ENCODE results near the gene MAZ.
A peak's percentile ranks its signal among the peaks of the same experiment; 100 is the strongest.
"Not testable (repeated sequence)": the region's sequence is repeated elsewhere in the genome, so short reads cannot be mapped to it uniquely, and the experiment has no call there.

MAZ gene

DNA sequence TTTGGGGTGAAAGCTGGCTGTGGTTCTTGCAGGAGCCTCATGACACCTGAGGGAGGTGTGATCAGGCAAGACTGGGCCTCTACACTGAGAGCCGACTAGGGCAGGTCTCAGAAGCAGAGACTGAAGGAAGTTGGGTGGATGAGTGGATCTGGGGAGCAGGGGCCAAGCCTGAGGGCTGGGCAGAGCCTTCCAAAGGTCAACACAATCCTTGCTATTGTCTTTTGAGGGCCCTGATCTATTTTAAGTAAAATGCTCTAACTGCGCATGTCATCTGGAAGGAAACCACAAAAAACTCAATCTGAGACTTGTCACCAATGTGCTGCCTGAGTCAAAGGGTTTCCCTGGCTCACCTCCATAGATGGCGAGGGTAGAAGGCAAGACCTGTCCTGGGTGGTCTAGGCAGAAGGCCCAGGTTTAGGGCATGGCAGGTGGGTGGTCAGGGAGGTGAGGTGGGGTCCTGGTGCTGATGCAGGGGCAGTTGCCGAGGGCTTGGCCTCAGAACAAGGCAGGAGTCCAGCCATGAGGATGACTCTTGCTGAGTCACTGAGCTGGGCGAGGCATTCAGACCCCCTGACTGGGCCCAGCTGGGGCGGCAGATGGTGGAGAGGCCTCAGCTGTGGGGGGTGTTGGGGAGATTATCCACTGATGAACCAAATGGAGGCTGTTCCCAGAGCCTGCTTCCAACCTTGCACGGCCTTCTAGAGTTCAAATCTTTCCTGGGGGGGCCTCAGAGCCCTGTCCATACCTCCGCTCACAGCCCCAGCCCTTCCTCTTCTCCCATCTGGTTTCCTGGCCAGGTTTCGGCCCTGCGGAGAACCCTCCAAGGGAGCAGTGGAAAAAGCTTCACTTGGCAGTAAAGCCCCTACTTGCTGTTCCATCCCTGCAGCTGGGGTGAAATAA lies 19.1 kb downstream of the MAZ start:
- no peak for DNase-seq

DNA sequence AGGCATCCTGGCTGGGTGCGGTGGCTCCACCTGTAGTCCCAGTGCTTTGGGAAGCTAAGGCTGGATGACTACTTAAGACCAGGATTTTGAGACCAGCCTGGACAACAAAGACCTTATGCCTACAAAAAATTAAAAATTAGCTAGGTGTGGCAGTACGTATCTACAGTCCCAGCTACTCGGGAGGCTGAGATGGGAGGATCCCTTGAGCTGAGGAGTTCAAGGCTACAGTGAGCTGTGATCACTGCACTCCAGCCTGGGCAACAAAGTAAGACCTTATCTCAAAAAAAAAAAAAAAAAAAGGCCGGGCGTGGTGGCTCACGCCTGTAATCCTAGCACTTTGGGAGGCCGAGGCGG lies 20.0 kb downstream of the MAZ start:
- DNase-seq = no peak

DNA sequence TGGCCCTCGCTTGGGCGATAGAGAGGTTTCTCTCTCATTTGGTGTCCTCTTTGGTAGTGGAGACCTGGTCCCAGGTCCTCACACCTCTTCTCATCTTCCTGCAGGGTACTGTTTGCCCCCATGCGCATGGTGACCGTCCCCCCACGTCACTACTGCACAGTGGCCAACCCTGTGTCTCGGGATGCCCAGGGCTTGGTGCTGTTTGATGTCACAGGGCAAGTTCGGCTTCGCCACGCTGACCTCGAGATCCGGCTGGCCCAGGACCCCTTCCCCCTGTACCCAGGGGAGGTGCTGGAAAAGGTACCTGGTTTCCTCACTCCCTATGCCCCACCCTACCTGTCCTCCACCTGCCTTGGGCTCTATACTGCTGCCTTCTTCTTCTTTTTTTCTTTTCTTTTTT lies 24.4 kb downstream of the MAZ start:
- no peak for DNase-seq

DNA sequence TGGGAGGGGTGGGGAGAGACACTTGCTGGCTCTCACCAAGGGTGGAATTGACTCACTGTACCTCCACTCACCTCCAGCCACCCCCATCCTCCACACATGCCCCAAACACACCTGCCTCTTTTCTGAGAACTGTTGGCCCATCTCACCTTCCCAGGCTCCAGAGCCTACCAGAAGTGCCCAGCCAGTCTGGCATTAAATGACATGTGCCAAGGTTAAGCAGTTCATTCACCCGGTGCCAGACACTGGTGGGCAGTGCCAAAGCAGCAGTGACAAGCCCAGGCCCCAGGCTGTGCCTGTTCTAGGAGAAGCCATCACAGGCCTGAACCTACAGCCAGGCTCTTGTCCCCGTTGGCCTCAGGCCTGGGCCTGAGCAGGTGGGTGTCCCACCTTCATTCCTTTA lies 25.2 kb downstream of the MAZ start:
- no peak for DNase-seq

DNA sequence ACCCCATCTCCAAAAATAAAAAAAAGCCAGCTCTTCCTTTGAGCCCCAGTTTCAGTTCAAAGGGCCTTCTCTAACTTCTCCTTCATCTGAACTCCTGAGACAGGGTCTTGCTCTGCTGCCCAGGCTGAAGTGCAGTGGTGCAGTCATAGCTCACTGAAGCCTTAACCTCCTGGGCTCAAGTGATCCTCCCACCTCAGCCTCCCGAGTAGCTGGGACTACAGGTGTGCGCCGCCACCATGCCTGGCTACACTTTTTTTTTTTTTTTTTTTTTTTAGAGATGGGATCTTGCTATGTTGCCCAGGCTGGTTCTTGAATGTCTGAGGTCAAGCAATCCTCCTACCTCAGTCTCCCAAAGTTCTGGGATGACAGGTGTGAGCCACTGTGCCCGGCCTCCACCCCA lies 26.9 kb downstream of the MAZ start:
- DNase-seq = not testable (repeated sequence)

DNA sequence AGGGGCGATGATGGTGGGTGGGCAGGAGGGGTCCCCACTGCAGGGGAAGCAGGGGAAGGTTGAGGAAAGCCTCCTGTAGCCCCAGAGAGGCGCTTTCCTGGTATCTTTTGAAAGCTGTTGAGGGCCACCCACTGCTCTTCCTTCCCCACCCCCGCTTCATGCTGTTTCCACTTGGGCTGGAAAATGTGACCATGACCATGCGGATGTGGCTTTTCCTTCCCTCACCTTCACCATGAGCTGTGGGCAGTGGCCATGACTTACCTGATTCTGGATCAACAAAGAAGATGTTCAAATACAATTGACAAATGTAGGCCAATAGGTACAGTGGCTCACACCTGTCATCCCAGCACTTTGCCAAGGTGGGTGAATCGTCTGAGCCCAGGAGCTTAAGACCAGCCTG lies 27.8 kb downstream of the MAZ start:
- no peak for DNase-seq

DNA sequence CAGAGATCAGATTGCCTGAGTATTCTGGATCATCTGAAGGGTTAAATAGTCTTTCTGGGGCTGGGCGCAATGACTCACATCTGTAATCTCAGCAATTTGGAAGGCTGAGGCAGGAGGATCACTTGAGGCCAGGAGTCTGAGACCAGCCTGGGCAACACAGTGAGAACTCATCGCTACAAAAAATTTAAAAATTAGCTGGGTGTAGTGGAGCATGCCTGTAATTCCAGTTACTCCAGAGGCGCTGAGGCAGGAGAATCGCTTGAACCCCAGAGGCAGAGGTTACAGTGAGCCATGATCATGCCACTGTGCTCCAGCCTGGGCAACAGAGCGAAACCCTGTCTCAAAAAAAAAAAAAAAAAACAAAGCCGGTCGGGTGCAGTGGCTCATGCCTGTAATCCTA lies 29.6 kb downstream of the MAZ start:
- no peak for DNase-seq

DNA sequence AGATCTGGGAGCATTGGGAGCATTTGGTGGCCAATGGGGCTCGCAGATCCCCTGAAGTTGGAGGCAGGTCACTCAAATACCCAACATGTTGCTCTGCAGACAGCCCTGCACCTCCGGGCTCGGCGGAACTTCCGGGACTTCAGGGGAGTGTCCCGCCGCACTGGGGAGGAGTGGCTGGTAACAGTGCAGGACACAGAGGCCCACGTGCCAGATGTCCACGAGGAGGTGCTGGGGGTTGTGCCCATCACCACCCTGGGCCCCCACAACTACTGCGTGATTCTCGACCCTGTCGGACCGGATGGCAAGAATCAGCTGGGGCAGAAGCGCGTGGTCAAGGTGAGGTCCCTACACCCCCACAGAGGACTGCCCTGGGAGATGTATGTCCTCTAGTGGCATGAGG lies 30.3 kb downstream of the MAZ start:
- no peak for DNase-seq

DNA sequence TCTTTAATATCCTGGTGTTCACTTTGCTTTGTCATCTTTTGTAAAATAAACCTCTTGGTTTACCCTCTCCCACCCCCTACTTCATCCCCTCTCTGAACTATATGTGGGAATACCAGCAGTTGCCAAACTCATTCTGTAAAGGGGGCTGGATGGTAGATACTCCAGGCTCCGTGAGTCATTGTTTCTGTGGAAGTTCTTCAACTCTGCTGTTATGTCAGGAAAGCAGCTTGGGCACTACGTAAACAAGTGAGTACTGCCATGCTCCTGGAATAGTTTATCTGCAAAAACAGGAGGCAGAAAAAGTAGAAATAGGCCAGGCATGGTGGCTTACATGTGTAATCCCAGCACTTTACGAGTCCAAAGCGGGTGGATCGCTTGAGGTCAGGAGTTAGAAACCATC lies 31.5 kb downstream of the MAZ start:
- no peak for DNase-seq

DNA sequence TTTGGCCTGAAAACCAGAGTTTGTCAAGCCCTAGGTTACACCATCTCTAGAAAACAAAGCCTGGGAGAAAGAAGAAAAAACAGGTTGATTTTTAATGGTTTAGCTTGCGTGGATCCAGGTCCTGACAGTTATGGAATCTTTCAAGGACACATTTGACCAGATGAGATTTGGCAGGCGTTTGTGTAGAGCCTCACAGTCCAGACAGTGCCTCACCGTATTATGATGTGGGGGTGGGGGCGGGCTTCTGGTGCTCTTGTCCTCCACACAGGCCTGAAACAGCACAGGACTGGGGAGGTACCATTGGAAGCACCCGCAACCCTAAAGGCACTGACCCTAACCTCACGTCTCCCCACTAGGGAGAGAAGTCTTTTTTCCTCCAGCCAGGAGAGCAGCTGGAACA lies 33.5 kb downstream of the MAZ start:
- DNase-seq = no peak

DNA sequence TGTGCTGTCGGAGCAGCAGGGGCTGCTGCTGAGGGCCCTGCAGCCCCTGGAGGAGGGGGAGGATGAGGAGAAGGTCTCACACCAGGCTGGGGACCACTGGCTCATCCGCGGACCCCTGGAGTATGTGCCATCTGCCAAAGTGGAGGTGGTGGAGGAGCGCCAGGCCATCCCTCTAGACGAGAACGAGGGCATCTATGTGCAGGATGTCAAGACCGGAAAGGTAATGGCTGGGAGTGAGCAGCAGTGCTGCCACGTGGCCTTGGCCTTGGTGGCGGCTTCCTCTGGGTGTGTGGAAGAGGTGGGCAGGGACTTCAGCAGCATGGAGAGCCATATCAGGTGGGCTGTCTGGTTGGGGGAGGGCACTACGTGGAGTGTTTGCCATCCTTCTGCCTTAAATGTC lies 33.9 kb downstream of the MAZ start:
- DNase-seq = no peak

DNA sequence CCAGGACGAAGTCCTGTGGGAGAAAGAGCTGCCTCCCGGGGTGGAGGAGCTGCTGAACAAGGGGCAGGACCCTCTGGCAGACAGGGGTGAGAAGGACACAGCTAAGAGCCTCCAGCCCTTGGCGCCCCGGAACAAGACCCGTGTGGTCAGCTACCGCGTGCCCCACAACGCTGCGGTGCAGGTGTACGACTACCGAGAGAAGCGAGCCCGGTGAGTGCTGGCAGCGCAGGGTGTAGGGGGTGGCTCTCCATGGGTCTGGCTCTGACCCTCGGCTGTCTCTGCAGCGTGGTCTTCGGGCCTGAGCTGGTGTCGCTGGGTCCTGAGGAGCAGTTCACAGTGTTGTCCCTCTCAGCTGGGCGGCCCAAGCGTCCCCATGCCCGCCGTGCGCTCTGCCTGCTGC lies 35.3 kb downstream of the MAZ start:
- no peak for DNase-seq

DNA sequence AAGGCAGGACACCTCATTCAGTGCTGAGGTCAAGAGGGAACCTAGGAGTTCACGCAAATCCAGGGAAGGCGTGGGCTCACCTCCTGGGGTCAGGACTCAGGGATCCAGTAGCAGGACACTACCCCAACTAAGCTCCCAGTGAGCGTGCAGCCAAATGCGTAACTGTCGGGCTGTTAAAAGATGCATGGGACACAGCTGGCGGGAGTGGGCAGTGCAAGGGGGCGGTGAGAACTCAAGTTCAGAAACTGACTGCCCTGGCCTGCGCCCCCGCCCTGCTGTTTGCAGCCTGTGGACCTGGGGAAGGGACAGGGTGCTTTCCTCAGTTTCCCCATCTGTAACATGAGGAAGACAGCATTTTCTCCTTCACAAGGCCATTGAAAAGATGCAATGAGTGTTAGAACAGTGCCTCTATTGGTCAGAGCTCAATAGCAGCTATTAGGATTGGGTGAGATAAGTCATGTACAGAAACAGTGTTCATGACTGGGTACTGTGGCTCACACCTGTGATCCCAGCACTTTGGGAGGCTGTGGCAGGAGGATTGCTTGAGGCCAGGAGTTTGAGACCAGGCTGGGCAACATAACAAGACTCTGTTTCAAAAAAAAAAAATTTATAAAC lies 36.5 kb downstream of the MAZ start:
- DNase-seq = no peak

DNA sequence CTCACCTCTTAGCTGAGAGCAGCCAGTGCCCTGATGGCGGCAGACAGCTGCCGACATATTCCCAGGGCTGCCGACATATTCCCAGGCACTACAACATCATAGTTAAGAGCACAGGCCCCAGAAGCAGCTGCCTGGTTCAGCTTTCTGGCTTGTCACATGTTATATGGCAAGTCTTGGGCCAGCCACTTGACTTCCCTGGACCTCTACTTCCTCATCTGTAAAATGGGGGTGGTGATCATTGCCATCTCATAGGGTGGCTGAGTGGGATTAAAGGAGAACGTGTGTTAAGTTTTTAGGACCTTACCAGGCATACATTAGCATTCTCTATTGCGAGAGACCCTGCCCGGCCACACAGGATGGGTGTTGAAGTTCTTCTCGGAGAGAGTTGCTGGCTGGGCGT lies 37.6 kb downstream of the MAZ start:
- no peak for DNase-seq

DNA sequence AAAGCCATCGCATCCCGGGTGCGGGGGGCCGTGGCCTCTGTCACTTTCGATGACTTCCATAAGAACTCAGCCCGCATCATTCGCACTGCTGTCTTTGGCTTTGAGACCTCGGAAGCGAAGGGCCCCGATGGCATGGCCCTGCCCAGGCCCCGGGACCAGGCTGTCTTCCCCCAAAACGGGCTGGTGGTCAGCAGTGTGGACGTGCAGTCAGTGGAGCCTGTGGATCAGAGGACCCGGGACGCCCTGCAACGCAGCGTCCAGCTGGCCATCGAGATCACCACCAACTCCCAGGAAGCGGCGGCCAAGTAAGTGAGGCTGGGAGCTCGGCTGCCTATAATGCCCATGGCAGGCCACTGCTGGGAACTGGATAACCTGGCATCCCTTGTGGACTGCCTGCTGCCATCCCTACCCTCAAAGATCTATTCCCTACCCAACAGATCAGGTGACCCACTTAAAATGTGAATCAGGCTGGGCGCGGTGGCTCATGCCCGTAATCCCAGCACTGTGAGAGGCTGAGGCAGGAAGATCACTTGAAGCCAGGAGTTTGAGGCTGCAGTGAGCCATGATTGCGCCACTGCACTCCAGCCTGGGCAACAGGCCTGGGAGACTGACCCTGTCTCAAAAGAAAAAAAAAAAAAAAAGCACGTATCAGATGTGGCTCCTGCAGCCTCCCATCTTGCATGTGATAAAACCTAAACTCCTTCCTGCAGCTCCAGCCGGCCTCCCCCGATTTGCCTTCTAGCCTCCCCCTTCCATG lies 38.4 kb downstream of the MAZ start:
- DNase-seq = no peak

DNA sequence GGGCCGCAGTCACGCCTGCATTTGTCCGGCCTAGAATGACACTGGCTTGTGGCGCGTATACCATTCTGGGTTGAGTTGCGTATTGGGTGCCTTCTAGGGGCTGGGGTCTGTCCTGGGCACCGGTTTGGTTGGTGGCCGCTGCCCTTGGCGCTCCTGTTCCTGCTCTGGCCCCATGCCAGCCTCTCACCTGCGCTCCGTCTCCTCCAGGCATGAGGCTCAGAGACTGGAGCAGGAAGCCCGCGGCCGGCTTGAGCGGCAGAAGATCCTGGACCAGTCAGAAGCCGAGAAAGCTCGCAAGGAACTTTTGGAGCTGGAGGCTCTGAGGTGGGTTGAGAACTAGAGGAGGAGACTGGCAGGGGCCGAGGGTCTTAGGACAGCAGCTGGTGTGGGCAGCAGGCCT lies 39.3 kb downstream of the MAZ start:
- no peak for DNase-seq

DNA sequence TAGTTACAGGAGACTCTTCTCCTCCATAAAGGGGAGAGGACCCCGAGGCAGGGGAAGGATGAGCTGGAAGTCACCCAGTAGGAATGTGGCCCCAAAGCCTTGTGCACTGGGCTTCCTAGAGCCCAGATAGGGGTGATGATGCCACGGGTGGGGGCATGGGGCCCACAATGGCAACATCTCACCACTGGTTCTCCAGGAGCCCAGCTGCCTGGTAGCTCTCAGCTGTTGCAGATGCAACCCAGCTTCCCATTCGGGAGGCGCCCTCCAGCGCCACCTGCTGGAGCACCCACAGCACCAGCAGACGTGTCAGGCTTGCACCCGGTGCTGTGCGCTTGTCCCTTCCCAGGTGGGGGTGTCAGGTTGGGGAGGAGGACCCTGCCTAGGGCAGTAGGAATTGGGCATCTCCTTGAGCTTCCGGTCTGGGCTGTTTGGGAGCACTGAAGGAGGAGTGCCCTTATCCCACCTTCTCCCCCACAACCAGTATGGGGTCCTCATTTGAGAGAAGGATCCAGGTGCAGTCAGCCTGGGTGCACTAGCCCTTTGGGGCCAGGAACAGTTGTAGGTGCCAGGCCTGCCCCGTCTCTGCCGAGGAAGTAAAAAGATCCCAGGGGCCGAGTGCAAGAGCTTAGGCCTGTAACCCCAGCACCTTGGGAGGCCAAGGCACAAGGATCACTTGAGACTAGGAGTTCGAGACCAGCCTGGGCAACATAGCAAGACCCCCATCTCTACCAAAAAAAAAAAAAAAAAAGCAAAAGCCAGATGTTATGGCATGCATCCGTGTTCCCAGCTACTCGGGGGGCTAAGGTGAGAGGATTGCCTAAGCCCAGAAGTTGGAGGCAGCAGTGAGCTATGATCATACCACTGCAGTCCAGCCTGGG lies 42.3 kb downstream of the MAZ start:
- DNase-seq = peak; percentile 68

DNA sequence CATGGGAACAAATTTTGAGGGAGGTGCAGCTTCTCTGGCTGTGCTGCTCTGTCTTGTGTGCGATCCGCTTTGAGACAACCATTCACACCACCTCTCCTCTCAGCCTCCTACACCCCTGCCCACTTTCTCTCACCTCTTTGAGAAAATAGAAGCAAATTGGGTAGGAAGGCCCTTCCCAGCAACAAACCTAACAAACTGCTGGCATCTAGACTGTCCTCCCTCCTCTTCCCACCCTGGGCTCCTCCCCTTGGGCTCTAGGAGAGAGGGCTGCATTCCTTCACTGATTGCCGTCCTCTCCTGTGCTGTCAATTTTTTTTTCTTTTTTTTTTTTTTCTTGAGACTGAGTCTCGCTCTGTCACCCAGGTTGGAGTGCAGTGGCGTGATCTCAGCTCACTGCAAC lies 43.2 kb downstream of the MAZ start:
- no peak for DNase-seq

DNA sequence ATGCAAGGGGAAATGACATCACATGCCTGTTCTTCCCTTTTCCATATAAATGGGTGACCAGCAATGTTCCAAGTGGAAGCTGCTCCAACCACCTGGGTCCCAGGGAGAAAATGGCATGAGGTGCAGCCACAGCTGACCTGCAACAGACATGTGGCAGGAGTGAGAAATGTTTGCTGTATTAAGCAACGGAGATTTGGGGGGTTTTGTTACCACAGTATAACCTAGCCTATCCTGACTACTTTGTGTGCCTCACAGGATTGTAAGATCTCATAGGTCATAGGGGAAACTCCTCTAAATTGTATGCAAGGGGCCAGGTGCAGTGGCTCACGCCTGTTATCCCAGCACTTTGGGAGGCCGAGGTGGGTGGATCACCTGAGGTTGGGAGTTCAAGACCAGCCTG lies 44.7 kb downstream of the MAZ start:
- no peak for DNase-seq

DNA sequence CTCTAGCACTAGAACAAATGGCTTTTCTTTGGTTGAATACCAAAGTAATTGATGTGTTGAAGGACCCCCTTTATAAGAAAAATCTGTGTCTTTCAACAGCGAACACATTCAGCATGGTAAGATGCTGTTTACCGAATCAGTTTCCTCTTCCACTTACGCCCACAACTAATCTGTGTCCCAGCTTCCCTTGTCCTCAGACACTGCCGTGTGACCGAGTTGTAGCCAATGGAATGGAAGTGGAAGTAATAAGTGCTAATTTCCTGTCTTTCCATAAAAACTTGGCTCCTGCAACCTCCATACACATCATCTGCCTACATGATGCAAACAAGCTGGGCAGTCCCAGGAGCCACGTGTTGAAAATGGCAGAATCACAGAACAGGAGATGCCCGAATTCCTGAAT lies 46.3 kb downstream of the MAZ start:
- DNase-seq = no peak

DNA sequence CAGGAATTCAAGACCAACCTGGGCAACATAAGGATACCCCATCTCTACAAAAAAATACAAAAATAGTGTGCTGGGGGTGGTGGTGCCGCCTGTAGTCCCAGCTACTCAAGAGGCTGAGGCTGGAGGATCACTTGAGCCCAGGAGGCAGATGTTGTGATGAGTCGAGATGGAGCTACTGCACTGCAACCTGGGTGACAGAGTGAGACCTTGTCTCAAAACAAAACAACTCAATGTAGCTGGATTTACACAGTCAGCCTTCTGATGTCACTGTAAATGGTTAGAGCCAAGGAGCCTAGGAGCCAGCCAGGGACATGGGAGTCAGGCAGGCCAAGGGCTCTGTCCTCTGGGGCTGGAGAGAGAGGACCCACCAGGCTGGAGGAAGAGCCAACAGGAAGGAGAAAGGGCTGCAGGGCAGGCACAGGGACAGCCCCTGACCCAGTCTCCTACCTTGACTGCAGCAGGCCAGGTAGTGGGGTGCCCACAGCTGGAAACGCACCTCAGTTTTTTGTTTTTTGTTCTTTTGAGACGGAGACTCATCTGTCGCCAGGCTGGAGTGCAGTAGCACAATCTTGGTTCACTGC lies 48.3 kb downstream of the MAZ start:
- no peak for DNase-seq

DNA sequence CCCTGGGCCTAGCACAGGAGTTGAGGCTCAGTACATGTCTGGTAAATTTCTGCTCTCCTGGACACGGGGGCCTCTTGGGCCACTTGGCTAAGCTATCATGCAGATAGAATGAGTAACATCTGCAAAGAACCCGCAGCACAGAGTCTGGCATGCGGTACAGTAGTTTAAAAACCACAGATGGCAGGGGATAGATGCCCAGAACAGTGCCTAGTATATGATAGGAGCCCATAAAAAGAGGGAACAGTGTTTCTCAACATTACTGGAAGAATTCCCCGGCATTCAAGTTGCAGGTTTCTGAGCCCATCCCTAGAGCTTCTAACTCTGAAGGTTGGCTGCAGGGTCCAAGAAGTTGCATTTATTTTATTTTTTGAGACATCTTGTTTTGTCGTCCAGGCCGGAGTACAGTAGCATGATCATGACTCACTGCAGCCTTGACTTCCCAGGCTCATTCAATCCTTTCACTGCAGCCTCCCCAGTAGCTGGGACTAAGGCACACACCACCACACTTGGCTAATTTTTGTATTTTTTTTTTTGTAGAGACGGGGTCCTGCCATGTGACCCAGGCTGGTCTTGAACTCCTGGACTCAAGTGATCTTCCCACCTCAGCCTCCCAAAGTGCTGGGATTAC lies 50.9 kb downstream of the MAZ start:
- DNase-seq = no peak

Data from 8988T (cell line).